Measurements from ENCODE around the gene DHX9. TPM values are rescaled to one million over a fixed set of nuclear protein-coding genes. Genes with fewer than 3 reads are reported as not detected.

DHX9 gene
- 238 and 239 TPM in 2 replicates for total RNA-seq

GRCh38 chr1:182839209-182840066 is at the start of gene DHX9:
TSS of gene DHX9 (plus strand) at chr1:182839347. CDS start at chr1:182842567, 3,220 bp downstream.
- intact Hi-C loops (cut with micrococcal nuclease) = loop anchor here (1.0 to 5.0 kb wide), 11 partner anchors 38 to 810 kb away; partner anchors contain the start of genes NPL and RGS16

GRCh38 chr1:182791281-182792179 is 47.6 kb upstream of the DHX9 start:
- intact Hi-C loops (cut with micrococcal nuclease) = no loop called here

DNA sequence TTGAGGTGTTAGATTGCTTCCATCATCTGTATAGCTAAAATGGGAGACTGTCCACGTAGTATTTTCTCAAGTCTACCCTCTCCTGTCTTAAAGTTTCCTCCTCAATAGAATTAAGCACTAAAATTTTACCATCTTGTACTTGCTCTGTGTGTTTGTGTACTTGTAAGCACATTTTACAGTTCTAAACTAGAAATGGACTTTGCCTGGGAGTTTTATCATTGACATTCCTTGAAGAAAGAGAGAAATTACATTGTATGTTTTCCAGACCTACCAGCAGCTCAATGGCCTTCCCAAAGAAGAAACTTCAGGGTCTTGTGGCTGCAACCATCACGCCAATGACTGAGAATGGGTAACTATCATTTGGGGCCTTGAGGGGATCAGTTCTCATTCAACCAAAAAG is 45.1 kb upstream of the DHX9 start:
- intact Hi-C loops (cut with micrococcal nuclease) = no loop called here

GRCh38 chr1:182794676-182795201 is 44.4 kb upstream of the DHX9 start:
- intact Hi-C loops (cut with micrococcal nuclease) = no loop called here

- intact Hi-C loops (cut with micrococcal nuclease) = no loop called here
Observed at GRCh38 chr1:182795563-182796228, 43.5 kb upstream of the DHX9 start.

DNA sequence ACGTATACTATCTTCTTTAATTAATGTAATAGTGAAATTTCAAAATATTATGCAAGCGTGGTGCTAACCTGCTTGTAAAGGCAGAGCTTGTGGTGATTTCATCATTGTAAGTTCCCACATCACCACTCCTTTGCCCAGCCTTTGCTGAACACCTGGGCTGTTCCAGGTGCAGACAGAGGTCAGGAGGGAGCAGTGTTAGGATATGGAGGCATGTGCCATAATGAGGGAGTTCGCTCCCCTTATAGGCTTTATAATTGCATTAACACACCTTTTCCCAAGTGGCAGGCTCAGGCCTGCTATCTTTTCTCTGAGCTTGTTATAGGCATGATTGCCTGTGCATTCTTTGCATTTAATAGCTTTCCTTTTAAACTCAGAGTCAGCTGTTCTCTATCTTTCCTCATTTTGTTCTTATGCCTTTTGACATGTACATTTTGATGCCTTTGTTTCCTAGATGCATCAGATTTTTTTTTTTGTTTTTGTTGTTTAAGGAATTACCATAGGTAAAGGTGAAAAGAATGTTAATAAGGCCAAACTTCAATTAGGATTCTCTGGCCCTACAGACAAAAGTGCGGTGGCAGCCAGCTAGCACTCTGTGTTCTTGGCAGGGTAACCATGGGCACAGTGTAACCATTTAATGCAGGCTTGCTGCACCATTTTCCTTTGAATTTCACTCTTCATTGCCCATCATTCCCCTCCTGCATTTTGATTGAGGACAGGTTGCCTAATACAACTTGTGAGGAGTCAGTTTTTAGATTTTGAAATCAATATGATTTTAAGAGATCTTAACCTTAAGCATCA is 36.9 kb upstream of the DHX9 start:
- intact Hi-C loops (cut with micrococcal nuclease) = no loop called here

GRCh38 chr1:182803846-182804245 is 35.3 kb upstream of the DHX9 start:
- intact Hi-C loops (cut with micrococcal nuclease) = no loop called here

GRCh38 chr1:182806015-182806678 is 33.0 kb upstream of the DHX9 start:
- intact Hi-C loops (cut with micrococcal nuclease) = no loop called here

DNA sequence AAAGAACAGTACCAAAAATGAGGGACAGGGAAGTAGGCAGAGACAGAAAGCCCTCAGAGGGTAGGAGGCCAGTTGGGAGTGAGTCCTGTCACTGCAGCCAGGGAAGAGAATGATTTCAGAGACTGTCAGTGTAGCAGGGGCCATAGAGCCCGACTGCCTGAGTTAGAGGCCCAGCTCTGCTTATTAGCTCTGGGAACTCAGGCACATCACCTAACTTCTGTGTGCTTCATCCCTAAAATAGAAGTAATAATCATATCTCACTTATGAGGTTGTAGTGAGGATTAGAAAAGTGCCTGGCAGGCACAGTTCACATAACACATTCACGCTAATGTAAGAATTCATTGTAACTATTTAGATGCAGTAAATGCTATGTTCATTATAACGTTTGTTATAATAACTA is 31.2 kb upstream of the DHX9 start:
- intact Hi-C loops (cut with micrococcal nuclease) = no loop called here

GRCh38 chr1:182809414-182809957 is 29.7 kb upstream of the DHX9 start:
- intact Hi-C loops (cut with micrococcal nuclease) = no loop called here

GRCh38 chr1:182811975-182812722 is 27.0 kb upstream of the DHX9 start:
- intact Hi-C loops (cut with micrococcal nuclease) = no loop called here

DNA sequence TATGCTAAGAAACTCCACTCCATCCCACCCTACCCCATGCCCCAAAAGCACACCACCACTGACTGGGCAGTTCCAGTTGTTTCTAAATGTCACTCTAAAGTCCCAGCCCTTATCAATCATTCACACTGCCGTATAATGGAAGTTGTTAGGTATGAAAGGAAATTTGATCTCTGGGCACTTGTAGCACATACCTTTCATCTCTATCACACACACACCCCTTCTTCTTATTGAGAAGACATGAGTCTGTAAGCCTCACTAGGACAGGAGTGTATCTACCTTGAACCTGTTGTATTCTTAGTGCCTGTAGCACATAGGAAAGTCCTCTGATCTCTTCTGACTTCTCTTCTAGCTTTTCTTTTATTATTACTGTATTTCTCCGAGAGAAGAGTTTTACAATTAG is 22.3 kb upstream of the DHX9 start:
- intact Hi-C loops (cut with micrococcal nuclease) = no loop called here

GRCh38 chr1:182817802-182818201 is 21.3 kb upstream of the DHX9 start:
- intact Hi-C loops (cut with micrococcal nuclease) = no loop called here

GRCh38 chr1:182823220-182823619 is 15.9 kb upstream of the DHX9 start:
- intact Hi-C loops (cut with micrococcal nuclease) = no loop called here

DNA sequence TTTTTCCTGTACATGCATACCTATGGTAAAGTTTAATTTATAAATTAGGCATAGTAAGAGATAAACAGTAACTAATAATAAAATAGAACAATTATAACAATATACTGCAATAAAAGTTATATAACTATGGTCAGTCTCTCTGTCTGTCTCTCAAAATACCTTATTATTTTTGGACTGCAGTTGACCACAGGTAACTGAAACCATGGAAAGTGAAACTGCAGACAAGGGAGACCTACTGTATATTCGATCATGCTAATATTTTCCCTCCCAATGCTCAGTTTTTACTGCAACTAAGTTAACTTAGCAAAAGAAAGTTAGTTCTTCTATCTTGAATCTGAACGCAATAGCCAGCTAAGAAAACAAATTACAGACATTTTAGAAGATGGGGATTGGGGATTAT is 12.3 kb upstream of the DHX9 start:
- intact Hi-C loops (cut with micrococcal nuclease) = no loop called here

GRCh38 chr1:182829285-182829932 is 9.7 kb upstream of the DHX9 start:
- intact Hi-C loops (cut with micrococcal nuclease) = no loop called here

DNA sequence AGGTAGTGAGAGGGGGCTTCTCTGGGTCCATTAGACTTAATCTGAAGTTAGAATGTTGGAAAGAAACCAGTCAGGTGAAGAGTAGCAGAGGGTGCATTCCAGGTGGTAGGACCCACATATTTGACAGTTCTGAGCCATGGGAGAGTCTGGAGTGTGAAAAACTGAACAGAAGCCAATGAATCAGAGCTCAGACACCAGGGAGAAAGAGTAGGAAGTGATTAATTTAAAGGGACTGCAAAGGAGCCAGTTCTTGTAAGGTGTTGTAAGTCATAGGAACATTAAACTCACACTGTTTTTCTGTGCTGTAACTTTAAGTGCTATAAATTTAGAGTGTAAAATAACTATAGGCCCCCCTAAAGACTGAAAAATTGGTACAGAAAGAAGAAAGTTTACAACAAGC is 5.9 kb upstream of the DHX9 start:
- intact Hi-C loops (cut with micrococcal nuclease) = no loop called here

DNA sequence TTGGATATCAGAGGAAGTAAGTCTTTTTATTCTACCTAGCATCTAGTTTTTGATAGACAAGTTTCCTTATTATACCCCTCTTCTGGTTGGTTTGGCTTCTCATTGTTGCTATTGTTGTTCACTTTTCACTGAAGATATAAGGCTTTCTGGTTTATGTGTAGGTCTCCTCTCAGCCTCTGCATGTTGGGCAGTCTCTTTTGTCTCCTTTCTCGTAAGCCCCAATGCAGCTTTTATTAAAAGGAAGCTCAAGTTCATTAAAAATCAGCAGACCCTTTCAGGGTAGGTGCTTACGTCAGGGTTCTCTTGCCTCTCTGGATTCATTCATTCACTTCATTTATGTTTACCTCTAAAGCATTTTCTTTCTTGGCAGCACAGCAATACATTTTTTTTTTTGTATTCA is 4.8 kb upstream of the DHX9 start:
- intact Hi-C loops (cut with micrococcal nuclease) = no loop called here
